Fibroblast of peridontal ligament (primary cell): ENCODE results near the gene RUNX3.
"Not testable (repeated sequence)": the region's sequence is repeated elsewhere in the genome, so short reads cannot be mapped to it uniquely, and the experiment has no call there.

ENCODE experiments used
- DNase-seq: peaks from one replicate; pipeline ENCODE4 v3.0.0-alpha.2; 2010; ENCODE audit errors: extremely low read depth

The RUNX3 gene

DNA sequence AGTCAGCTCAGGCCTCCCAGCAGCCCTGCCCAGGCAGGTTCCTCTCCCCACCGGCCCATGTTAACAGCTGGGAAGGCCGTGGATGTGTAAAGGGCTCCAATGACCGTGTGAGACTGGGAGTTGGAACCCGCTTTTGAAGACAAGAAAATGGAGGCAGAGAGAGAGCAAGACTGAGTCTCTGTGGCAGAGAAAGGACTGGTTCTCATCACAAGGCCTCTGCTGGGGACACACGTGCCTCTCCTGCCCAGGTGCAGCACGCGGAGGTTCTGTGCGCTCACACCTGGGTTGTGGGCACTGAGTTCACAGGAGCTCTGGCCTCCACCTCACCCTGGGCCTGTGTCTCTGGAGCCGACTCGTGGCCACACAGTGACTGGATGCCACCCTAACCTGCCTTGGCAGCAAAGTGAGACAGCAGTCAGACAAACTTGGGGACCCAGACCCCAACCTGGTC lies 27.0 kb downstream of the RUNX3 start:
- no peak for DNase-seq

DNA sequence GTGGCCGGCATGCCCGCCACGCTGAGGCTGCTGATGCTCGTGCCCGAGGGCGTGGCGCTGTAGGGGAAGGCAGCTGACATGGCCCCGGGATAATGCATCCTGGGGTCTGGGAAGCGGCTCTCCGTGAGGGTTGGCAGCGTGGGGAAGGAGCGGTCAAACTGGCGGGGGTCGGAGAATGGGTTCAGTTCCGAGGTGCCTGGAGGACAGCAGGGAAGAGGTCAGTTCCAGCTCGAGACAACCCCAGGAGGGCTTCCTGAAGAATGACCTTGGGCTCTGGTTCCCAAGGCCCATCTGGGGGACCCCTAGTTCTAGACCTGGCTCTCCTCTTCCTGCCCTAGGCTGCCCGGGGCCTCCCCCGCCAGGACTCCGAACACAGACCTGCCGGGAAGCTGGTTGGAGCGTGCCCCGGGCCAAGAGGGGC lies 27.6 kb downstream of the RUNX3 start:
- DNase-seq = no peak

DNA sequence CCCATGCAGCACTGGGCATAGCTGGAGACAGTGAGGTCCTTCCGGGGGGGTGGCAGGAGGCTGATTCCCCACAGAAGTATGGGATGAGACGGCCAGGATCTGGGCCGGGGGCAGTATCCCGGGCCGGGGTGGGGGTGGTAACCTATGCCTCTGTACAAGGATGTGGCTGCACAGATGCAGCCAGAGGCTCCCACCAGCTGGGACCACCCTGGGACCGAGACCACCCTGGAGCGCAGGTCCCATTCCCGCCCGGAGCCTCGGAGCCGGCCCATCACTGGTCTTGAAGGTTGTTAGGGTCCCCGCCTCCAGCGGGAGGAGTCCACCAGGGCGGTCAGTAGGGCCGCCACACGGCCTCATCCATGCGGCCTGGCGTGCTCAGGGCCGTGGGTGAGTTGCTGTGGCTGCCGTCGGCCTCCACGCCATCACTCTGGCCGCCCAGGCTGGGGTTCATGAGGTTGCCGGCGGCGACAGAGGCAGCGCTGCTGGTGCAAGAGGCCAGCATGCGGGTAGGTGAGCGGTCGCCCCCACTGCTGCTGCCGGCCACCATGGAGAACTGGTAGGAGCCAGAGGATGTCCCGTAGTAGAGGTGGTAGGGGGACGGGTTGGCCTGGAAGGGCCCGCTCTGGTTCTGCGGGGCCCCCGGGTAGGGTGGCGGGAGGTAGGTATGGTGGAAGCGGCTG lies 28.1 kb downstream of the RUNX3 start:
- no peak for DNase-seq

DNA sequence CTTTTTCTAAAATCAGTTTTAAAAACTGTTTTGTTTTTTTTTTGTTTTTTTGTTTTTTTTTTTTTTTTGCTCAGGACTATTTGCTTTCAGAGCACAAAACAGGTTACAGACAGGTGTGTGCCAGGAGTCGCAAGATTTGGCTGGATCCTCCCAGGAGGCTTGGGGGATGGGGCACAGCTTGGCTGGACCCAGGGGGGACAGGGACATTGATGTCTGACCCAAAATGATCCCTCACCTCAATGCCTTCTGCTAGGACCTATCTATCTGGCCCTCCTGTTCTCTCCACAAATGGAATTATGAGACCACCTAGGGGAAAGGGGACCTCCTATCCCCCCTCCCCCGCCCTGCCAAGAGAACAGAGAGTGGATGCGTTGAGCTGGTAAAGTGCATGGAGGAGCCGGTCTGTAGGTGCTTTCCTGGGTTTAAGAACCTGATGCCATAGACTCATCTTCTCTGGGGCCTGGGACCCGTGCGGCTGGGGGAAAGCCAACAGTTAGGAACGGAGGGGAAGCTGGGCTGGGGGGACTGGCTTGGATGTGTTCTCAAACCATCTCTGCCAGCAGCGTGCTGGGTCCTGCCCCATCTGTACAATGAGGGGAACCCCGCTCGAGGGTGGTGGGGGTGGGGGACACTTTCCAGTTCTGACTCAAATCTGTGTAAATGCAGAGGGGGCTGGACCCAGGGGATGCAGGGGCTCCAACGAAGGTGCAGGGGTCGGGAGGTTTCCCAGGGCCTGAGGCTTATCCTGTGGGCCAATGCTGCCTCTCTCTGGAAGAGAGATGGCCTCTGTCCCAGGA lies 28.9 kb downstream of the RUNX3 start:
- no peak for DNase-seq

DNA sequence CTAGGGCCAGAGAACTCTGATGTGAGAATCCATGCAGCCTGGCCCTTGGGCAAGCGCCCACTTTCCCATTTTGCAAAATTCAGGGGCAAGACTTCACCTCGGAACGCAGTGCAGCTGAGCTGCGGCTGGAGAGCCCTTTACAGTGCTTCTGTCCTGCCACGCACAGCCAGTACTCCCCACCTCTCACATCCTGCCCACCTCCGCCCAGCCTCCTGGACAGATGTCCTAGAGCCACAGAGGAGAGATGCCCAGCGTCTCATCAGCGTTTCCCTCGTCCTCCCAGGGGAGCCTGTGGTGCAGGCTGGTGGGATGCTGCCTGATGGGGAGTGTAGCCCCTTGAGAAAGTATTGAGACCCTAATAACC lies 29.6 kb downstream of the RUNX3 start:
- no peak for DNase-seq

DNA sequence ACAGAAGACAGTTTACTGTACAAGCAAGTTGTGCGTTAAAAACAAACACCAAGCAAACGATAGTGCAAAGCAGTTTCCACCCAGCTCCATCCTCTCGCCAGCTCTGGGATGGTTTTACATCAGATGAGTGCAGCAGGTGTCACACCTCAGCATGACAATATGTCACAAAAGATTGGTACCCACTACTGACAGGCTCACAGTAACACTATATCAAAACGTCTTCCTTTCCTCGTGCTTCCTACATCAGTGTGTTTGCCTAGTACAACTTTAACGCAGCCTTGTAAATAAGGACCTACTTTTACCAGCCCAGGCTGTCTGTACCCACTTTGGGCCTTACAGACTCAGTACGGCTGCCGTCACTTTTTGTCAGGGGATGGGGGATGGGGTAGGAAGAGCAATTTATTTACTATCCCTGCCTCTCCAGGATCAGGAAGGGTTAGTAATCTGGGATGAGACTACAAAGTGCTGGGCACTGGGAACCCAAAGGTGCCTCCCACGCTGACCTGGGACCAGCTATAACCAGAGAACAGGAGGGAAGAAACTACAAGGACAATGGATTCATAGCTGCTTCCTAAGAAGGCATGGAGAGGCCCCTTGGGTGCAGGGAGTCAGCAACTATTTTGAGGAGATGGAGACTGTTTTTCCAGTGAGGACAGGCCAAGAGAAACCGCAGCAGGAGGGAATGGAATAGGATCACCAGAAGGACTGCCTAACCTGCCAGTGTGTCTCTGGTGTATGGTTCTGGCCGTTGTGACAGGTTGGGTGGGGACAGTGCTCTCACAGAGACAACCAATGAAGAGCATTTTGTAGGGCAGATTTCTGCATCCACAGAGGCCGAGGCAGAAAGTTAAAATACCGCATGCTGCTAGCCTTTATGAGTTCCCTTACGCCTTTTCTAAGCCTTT lies 30.2 kb downstream of the RUNX3 start:
- DNase-seq = no peak

DNA sequence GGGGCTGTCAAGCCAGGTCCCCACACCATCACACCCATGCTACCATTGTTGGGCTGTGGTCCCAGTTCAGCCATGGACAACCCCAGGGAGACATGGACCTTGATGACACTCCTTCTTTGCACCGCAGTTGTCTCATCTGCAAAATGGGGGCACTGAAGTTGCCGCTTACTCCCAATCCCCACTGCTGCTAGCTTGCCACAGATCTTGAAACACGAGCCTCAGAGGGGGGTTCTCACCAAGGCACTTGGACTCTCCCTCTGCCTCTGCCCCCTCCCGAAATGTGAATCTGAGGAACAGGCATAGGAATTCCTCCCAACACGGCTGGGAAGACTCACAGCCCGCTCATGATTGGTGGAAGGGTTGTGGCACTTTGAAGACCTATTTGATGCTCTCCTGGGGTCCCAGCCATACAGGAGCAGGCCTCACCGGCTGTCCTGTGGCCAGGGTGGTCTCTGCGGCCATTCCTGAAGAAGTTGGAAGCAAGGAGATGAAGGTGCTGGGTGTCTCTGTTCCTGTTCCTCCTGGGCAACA lies 31.1 kb downstream of the RUNX3 start:
- DNase-seq = no peak

DNA sequence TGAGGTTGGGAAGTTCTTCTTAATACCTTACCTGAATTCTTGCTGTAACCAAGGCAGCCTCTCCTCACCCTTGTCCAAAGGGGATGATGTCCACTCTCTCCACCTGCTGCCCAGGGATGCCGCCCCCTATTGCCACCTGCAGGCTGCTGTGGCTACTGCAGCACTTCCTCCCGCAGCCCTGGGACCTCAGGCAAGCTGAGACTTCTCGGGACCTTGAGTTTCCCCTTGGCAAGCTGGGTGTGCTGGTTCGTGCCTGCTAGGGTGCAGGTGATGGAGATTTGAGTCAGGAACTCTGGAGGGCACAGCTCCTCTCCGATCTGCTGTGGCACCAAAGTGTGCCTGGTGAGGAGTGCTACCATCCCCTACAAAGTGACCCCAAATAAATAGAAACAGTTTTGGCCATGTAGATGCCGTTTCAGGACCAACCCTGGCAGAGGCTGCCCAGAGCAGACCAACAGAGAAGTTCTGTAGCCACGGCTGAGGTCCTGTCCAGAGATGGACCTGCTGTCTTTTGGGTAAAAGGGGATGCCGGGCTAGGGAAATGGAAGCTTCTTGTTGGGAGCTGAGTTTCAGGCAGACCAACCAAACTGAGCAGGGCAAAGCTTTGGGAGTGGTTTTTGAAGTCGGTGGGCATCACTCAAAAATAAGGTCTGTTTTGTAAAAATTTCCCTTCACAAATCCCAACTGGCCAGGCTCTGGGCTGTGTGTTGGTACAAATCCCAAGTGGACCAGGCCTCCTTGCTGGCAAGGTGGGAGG lies 31.7 kb downstream of the RUNX3 start:
- DNase-seq = no peak

DNA sequence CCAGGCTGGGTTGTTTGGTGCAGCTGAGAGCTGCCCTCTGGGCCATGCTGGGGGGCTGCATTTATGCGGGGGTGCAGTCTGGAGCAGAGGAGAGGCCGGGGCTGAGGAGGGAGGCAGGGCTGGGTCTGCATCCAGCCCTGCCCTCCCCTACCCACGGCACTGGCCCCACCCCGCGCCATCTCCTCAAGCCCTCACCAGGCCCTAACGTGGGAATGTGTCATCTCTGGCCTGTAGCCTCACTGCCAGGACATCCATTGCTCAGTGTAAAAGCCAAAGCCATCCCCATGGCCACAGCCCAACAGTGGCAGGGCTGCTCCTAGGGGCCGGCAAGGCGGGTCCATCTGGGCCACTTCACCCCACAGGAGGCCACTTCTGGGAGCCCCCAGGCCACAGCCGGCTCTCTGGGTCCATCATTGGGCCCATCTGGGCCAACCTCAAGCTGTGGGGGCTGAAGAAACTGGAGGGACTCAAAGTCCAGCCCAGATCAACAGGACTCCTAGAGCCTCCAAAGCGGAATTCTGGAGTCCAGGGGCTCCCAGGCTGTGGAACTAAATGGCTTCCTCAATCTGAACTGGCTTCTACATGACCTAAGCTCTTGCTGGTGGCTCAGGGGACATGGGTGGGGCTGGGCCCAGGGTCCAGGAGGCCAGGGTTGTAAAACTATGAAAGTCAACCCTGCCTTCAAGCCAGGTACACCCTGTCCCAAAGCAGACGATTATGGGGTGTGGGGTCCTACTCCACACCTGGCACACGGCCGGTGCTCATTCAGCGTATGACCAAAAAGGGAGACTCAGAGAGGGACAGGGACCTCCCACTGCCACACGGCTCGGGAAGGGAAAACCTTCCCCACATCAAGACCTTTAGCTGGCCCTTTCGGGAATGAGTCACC lies 32.6 kb downstream of the RUNX3 start:
- no peak for DNase-seq

DNA sequence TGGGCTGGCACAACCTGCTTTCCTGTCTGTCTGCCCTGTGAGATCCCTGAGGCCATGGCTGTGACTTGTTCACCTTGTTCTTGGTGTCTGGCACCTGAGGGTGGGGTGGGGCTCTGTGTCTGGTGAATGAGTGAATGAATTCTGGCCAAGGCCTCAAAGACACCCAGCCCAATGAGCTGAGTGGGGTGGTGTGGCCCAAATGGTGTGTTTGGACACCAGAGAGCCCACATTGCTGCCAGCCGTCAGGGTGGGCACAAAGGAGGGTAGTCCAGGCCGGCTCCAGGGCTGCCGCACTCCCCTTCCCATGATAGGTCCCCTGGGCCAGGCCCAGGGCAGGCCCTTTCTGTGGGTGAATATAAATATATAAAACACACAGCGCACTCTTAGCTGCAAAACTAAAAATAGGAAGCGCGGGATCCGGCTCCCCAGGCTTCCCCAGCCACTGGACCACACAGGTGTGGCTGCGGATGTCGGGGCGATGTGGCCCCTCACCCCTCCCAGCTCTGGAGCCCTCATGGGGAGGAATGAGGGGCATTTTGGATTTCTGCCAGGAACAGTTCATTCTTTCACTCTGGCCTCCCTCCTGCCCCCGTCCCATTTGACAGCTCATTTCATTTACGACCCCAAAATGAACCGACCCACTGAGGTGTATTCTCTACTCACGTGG lies 33.3 kb downstream of the RUNX3 start:
- no peak for DNase-seq

DNA sequence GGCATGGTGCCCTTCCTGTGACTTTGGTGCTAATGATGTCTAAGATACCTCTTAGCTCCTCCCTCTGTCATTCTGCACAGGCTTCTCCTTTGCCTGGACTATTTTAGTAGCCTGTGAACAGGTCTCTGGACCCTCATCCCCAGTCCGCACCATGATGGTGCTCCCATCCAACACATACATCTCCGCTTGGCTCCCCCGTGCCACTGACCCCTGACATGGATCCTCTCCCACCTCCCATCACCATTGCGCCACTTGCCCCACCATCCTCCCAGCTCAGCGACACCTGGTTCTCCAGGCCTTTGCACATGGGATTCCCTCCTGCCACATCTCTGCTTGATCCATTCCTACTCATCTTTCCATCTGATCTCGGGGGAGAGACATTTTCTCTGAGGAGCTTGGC lies 33.9 kb downstream of the RUNX3 start:
- DNase-seq = no peak

DNA sequence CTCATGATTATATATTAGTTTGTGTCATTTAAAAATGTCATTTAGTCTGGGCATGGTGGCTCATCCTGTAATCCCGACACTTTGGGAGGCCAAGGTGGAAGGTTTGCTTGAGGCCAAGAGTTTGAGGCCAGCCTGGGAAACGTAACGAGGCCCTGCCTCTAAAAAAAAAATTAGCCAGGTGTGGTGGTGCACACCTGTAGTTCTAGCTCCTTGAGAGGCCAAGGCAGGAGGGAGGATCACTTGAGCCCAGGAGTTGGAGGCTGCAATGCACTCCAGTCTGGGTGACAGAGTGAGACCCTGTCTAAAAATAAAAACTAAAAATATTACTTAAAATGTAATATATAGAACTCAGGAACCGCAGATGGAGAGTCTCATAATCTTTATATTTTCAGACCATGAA lies 34.6 kb downstream of the RUNX3 start:
- no peak for DNase-seq

DNA sequence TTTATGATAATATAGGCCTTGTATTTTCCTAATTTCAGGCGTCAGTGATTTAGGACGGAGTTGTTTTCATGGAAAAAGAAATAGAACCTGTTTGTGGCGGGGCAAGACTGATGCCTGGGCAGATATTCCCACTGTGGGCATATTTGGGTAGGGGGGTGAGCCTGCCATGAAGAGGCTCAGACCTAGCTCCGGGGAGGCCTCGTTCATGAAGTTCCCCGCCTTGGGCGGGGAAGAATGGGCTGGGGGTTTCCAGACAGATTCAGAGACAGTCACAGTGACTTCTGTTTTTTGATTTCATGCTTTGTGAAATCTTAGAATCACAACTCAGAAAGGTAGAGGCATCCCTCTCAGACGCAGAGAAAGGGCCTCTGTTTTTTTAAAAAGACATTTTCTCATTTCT lies 36.1 kb downstream of the RUNX3 start:
- no peak for DNase-seq

DNA sequence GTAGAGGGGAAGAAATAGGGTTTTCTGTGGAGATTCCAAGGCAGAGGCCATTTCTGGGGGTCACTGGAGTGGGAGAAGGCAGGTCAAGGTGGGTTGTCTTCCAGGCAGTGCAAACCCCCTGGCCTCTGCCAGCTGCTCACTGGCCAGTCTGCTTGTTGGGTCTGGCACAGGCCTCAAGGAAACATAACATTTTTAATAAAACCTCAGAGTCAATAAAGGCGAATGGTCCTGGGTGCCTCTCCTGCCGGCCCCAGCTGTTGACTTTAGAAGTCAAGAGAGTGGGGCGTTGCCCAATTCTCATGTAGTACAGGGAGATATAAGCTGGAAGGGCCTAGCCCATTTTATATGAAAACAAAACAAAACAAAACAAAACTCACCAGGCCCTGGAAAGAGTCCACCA lies 36.6 kb downstream of the RUNX3 start:
- no peak for DNase-seq

DNA sequence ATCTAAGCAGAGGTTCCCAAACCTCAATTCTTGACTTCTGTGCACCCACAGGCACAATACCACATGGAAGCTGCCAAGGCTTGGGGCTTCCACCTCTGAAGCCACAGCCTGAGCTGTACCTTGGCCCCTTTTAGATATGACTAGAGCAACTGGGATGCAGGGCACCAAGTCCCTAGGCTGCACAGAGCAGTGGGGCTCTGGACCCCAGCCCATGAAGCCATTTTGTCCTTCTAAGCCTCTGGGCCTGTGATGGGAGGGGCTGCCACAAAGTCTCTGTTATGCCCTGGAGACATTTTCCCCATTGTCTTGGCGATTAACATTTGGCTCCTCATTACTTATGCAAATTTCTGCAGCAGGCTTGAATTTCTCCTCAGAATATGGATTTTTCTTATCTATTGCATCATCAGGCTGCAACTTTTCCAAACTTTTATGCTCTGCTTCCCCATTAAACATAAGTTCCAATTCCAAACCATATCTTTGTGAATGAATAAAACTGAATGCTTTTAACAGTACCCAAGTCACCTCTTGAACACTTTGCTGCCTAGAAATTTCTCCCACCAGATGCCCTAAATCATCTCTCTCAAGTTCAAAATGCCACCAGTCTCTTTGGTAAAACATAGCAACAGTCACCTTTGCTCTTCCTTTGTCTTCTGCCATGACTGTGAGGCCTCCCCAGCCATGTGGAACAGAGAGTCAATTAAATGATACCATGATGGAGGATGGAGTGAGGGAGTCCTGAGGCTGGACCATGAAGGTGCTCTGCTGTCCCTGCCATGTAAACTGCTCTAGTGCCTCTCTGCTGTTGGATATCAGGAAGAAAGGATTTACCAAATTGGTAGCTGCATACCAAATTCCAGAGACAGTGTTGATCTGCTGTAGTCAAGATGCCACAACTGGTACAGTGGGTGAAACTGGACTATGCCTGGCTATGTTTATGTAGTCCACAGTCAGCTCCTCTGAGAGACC lies 37.6 kb downstream of the RUNX3 start:
- no peak for DNase-seq

DNA sequence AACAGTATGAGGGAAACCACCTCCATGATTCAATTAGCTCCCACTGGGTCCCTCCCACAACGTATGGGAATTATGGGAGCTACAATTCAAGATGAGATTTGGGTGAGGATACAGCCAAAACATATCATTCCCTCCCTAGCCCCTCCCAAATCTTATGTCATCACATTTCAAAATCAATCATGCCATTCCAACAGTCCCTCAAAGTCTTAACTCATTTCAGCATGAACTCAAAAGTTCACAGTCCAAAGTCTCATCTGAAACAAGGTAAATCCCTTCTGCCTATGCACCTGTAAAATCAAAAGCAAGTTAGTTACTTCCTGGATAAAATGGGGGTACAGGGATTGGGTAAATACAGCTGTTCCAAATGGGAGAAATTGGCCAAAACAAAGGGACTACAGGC lies 38.7 kb downstream of the RUNX3 start:
- not testable (repeated sequence) for DNase-seq

DNA sequence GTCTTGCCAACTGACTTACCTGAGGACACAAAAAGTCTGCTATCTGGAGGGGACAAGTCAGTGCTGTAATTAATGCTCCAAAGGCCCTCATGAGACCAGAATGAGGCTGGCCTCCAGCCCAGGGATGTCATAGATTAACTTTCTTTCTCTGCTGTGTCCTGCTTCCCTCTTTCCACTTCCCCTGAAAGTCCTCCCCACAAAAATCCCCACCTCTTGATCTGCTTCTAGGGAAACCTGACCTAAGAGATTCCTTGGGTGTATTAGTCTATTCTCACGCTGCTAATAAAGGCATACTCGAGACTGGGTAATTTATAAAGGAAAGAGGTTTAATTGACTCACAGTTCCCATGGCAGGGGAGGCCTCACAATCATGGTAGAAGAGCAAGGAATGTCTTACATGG lies 39.2 kb downstream of the RUNX3 start:
- no peak for DNase-seq

DNA sequence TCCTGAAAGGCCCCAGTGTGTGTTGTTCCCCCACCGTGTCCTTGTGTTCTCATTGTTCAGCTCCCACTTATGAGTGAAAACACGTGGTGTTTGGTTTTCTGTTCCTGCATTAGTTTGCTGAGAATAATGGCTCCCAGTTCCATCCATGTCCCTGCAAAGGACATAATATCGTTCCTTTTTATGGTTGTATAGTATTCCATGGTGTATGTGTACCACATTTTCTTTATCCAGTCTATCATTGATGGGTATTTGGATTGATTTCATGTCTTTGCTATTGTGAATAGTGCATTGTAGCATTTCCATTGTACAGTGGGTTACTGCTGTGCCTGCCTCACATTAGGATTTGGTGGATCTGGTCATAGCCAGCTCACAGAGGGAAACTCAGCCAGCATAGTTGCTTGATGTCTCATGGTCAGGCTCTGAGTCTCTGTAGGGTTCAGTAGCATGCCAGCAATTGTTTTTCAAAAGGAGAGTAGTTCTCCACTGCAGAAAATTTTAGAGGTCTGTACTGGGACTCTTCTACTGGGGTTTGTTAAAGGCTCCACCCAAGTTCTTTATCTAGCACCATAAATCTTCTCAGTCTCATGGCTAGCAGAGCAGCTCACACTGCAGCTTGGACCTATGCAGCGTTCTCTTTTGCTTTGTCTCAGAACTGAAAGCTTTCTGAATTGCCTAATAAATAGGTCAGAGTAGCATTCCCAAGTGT lies 41.0 kb downstream of the RUNX3 start:
- peak; percentile 78 for DNase-seq
